Erythroblast (primary cell): Measurements from ENCODE around the gene POP7.

Experiments used
- GATA1 ChIP-seq: IDR thresholded peaks from 2 replicates; pipeline ENCODE4 v1.6.1; 2011; ENCODE audit warnings: low read depth, mild to moderate bottlenecking, control low read depth, low read length, moderate library complexity
- POLR2A ChIP-seq: IDR thresholded peaks from 2 replicates; pipeline ENCODE4 v1.6.1; 2011; ENCODE audit warnings: mild to moderate bottlenecking, low read length

GRCh38 chr7:100736671-100737070 lies 30.8 kb downstream of the POP7 start:
- TF ChIP-seq POLR2A (no peak), GATA1 (no peak)
